ENCODE measurements around the gene ARHGAP26. TPM values are rescaled to one million over a fixed set of nuclear protein-coding genes. Genes with fewer than 3 reads are reported as not detected.

The ARHGAP26 gene
- total RNA-seq, 4 donors from 2014 or later = 61.0 to 76.7 (median 61.2) TPM

GRCh38 chr5:143065996-143066522, 295.9 kb downstream of the ARHGAP26 start:
- TF ChIP-seq CTCF (IDR thresholded peaks at IDR 0.05) = no peak
- TF ChIP-seq EP300 (IDR thresholded peaks at IDR 0.05; ENCODE audit: low read depth) = no peak
- TF ChIP-seq POLR2AphosphoS5 (IDR thresholded peaks at IDR 0.05) = no peak
- TF ChIP-seq POLR2A (IDR thresholded peaks at IDR 0.05) = no peak
- intact Hi-C loops (cut with DNase I; ENCODE audit: low total_unique reads) (no loop called here), in situ Hi-C loops (cut with MboI; ENCODE audit: low pct_ligation_motif_present in 1 of 4, low pct_unique_long_range_greater_than_20kb in 1 of 4, low sequenced_read_pairs in 3 of 4) (no loop called here)
- DNase-seq = no peak
- Histone ChIP-seq H3K9me3 (no peaks in the 10 kb centered on the region), H3K27ac (peak overlapping the region; percentile 32 to 57 (median 49)), H3K4me1 (peaks cover 6 to 44% (median 14%) of the 10 kb centered on the region in 4 donors), H3K4me3 (no peak overlapping the region), H3K36me3 (no peaks in the 10 kb centered on the region), H3K27me3 (no peaks in the 10 kb centered on the region)
- 87 to 88% methylated on average over 6 to 7 of the region's 7 CpGs for WGBS, 2 donors (ENCODE audit: low coverage in 1 of 2)

GRCh38 chr5:143066556-143067281, 296.5 kb downstream of the ARHGAP26 start:
- H3K4me3 ChIP-seq = no peak overlapping the region
- no peaks in the 10 kb centered on the region for H3K9me3 ChIP-seq
- in situ Hi-C loops (cut with MboI; ENCODE audit: low pct_ligation_motif_present in 1 of 4, low pct_unique_long_range_greater_than_20kb in 1 of 4, low sequenced_read_pairs in 3 of 4) = no loop called here
- peak; percentile 32 for DNase-seq
- no peaks in the 10 kb centered on the region for H3K27me3 ChIP-seq
- no peaks in the 10 kb centered on the region for H3K36me3 ChIP-seq
- WGBS, 2 donors (ENCODE audit: low coverage in 1 of 2) = 53 to 100% methylated on average over 3 to 8 of the region's 8 CpGs
- H3K4me1 ChIP-seq = peaks cover 6 to 42% (median 13%) of the 10 kb centered on the region in 4 donors
- TF ChIP-seq POLR2AphosphoS5 (IDR thresholded peaks at IDR 0.05) (no peak), POLR2A (IDR thresholded peaks at IDR 0.05) (no peak), CTCF (IDR thresholded peaks at IDR 0.05) (no peak), EP300 (IDR thresholded peaks at IDR 0.05; ENCODE audit: low read depth) (no peak)
- intact Hi-C loops (cut with DNase I; ENCODE audit: low total_unique reads) = no loop called here
- peak overlapping the region; percentile 32 to 57 (median 49) for H3K27ac ChIP-seq

GRCh38 chr5:143068712-143069111, 298.5 kb downstream of the ARHGAP26 start:
- no peak for DNase-seq
- Histone ChIP-seq H3K27me3 (no peaks in the 10 kb centered on the region), H3K9me3 (no peaks in the 10 kb centered on the region), H3K27ac (no peak overlapping the region), H3K4me1 (peaks cover 0 to 31% (median 3%) of the 10 kb centered on the region in 4 donors), H3K36me3 (no peaks in the 10 kb centered on the region), H3K4me3 (no peak overlapping the region)
- TF ChIP-seq POLR2AphosphoS5 (IDR thresholded peaks at IDR 0.05) = no peak
- TF ChIP-seq EP300 (IDR thresholded peaks at IDR 0.05; ENCODE audit: low read depth) = no peak
- no peak for TF ChIP-seq POLR2A (IDR thresholded peaks at IDR 0.05)
- no peak for TF ChIP-seq CTCF (IDR thresholded peaks at IDR 0.05)
- in situ Hi-C loops (cut with MboI; ENCODE audit: low pct_ligation_motif_present in 1 of 4, low pct_unique_long_range_greater_than_20kb in 1 of 4, low sequenced_read_pairs in 3 of 4) (no loop called here), intact Hi-C loops (cut with DNase I; ENCODE audit: low total_unique reads) (no loop called here)

- intact Hi-C loops (cut with DNase I; ENCODE audit: low total_unique reads) (no loop called here), in situ Hi-C loops (cut with MboI; ENCODE audit: low pct_ligation_motif_present in 1 of 4, low pct_unique_long_range_greater_than_20kb in 1 of 4, low sequenced_read_pairs in 3 of 4) (no loop called here)
- peaks cover 0 to 4% (median 0%) of the 10 kb centered on the region in 4 donors for H3K4me1 ChIP-seq
- TF ChIP-seq EP300 (IDR thresholded peaks at IDR 0.05; ENCODE audit: low read depth) (no peak), POLR2A (IDR thresholded peaks at IDR 0.05) (no peak)
- H3K4me3 ChIP-seq = no peak overlapping the region
- no peak overlapping the region for H3K27ac ChIP-seq
- no peaks in the 10 kb centered on the region for H3K27me3 ChIP-seq
- DNase-seq = no peak
- H3K36me3 ChIP-seq = no peaks in the 10 kb centered on the region
- no peaks in the 10 kb centered on the region for H3K9me3 ChIP-seq
Observed at GRCh38 chr5:143071927-143072326, 301.8 kb downstream of the ARHGAP26 start.
